NOMO-1 treated with DMSO at 0.1 percent for 48 hours (cell line): ENCODE results near the gene NELL1.

Experiments
- DNase-seq: peaks from one replicate; lab custom pipeline; 2025; ENCODE audit not compliant: unreplicated experiment; lab: John Stamatoyannopoulos, UW

Gene NELL1

DNA sequence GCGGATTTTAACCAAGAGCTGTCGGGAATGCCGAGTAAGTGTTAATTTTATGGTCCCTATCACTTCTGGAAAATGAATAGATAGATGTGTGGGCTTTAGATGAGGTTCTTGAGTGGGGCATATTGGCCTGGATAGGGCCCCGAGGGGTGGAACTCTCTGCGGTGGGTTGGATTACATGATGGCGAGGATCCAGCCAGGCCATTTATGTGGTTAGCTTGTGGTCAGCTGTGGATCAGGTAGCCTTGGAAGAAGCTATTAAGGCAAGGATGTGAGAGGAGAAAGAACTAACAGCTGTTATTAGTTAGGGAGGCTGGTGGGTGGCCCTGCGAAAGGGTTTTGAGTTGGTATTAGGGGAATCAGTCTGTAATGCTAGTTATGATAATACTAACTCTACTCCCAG is 268.4 kb downstream of the NELL1 start:
- no peak for DNase-seq

GRCh38 chr11:20949585-20949984 is 280.2 kb downstream of the NELL1 start:
- no peak for DNase-seq

GRCh38 chr11:20962581-20962980 is 293.2 kb downstream of the NELL1 start:
- no peak for DNase-seq

- no peak for DNase-seq
Measured at GRCh38 chr11:20963596-20963995, 294.2 kb downstream of the NELL1 start.

GRCh38 chr11:20964985-20965384 is 295.6 kb downstream of the NELL1 start:
- DNase-seq = no peak

DNA sequence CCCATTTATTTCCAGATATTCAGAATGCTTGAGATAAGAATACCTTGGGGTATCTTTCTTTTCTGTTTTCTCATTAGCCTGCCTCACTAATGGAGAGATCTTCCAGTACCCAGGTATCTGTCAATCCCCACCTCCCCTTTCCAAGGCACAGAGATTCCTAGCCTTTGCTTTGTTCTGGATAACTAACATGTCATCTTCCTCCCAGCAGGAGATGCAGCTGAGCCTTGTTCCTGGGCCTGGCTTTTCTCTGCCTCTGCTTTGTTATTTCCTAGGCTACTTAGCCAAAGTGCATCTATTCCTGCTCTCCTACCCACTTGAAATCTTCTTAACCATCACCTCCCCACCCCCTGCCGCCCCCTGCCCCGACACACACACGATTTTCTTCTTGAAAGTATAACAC is 297.1 kb downstream of the NELL1 start:
- DNase-seq = no peak

- no peak for DNase-seq
Measured at GRCh38 chr11:20973940-20974559, 304.7 kb downstream of the NELL1 start.

DNA sequence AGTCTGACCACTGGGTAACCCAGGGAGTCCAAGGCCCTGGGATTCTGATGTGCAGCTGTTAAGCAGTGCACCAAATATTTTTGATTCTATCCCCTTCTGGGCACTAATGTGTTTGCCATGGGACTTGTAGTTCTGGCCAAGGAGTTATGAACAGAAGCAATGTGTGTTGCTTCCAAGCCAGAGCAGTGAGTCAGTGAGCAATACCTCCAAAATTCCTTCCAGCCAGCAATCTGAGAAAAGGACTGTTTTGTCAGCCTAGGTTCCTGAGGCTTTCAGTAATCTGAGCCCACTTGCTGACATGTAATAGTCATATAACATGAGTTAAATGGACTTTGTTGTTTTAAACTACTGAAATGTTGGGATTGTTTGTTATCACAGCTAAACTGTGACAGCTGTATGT is 311.4 kb downstream of the NELL1 start:
- no peak for DNase-seq

DNA sequence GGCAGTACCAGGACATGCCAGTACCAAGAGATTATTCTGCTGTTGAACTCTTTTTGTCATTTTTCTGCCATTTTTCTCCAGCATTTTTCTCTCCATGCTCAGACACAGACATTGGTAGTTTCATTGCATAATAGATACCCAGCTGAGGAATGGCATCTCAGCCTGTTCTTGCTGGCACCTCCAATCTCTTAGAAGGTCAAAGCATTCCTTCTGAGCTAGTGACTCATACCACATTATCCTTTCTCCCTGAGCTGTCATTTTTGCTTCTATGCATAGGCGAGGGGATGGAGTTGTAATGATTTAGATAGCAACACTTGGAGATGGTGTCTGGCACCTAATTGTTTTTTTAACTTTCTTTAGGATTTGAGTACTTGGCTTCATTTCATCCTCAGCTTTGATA is 321.1 kb downstream of the NELL1 start:
- DNase-seq = no peak

DNA sequence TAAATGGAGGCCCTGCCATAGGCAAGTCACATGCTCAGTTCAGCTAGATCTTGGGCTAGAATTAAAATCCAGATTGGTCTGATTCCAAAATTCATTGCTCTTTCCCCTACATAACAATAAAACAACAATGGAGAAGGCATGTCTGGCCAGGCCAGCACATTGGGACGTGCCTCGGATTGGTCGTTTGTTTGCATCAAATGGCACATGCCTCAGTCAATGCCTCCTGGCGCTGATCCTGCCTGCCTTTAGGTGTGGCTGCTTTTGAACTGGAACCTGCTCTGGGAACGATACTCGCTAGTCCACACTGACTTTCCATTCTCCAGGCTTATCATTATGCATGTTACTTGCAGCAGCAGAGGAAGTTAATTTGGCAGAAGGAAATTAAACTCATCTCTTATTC is 322.1 kb downstream of the NELL1 start:
- no peak for DNase-seq

DNA sequence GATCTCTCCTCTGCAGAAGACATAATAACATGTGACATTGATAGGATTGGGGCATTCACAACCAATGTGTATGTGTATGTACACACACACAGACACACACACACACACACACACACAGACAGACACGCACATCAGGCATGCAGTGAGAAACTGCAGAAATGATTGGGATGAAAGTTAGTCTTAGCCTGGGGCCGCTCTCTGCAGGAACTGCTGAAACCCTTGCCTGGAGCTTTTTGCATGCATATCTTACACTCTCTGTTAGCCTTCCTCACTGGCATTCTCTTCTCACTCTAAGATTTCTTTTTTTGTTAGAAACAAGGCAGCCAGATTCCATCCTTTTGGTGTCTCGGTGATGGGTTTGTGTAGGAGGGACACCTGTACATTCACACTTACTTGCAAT is 337.9 kb downstream of the NELL1 start:
- no peak for DNase-seq

- no peak for DNase-seq
Measured at GRCh38 chr11:21018248-21018647, 348.9 kb downstream of the NELL1 start.

GRCh38 chr11:21026685-21027084 is 357.3 kb downstream of the NELL1 start:
- no peak for DNase-seq

DNA sequence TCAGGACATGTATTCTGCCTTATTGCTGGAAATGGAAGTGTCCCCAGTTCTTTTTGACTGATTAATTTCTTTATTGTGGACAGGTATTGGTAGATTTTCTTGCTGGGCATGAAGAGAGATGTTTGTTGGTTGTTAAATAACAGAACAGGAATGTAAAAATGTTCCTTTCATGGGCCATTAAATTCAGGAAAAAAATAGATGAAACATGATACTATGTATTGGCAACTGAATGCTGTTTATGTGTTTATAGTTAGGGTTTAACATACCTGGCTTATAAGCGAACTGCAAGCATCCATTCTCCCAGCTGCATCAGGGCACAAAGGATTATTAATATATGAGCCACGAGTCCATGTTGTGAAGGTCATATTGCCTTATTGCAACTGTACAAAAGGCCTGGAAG is 368.5 kb downstream of the NELL1 start:
- no peak for DNase-seq

DNA sequence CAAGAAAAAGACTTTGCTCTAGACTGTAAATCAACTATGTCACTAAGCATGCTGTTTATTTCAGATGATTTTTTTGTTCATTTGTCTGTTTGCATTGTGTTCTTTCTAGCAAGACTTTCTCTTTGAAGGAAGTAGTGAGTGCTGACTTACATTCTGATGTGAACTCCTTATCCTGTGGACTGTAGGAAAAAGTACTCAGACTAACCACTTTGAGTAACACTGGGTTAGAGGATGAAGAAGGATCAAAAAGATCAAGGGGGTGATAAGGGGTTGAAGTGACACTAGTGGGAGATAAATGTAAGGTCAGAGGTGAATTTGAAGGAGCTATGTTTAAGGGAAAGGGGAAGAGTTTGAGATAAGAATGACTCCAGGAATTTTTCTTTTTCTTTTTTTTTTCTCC is 369.4 kb downstream of the NELL1 start:
- no peak for DNase-seq

DNA sequence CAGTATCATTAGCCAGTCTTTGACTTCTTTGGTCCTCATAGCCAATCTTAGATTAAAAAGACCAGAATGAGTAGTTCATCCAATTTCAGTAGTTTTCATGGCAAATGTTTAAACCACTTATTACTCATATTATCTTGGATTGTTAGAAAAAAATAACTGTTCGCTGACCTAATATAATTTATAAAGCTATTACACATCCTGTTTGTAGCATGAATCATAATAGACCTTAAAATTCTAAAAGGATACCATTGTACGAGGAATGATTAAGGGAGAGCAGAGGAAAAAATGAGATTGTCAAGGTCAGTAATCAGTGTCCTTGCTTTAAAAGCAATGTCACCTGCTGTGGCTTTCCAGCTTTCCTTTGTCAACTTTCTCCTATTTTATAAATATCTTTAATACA is 371.2 kb downstream of the NELL1 start:
- DNase-seq = no peak

DNA sequence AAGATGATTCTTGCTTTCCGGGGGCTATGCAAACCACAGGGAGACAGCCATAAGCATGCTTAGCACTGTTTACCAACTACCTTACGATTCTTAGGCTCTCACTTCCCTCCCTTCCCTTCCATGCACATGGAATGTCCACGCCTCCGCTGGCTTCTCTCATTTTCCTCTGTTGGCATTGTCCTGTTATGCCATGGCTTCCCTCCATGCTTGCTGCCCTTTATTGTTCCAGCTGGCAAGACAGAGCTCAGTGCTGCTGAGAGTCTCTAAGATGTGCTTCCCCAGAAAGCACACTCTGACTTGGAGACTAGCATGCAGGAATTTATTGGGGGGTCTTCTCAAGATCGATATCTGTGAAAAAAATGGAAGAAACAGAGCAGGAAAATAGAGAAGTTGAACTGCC is 379.2 kb downstream of the NELL1 start:
- no peak for DNase-seq

- DNase-seq = no peak
Measured at GRCh38 chr11:21053466-21053865, 384.1 kb downstream of the NELL1 start.

DNA sequence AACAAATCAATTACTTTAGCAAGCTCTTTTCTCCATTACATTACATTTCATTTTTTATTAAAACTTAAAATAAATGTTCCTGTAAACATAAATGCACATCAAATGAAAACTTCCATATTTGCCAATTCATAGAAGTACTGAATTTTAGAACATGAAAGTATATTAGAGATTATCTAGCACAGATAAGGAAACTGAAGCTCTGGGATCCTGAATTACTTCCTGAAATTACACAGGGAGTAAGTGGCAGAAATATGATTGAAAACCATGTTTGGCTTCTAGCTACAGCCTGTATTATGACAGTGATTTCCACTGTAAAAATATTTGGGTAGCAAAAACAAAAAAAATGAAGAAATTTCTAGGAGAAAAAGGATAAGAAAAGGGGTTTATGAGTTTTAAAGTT is 387.3 kb downstream of the NELL1 start:
- DNase-seq = no peak

- no peak for DNase-seq
Measured at GRCh38 chr11:21059879-21060278, 390.5 kb downstream of the NELL1 start.

GRCh38 chr11:21066030-21066429 is 396.6 kb downstream of the NELL1 start:
- DNase-seq = no peak

- DNase-seq = no peak
Measured at GRCh38 chr11:21068886-21069285, 399.5 kb downstream of the NELL1 start.

DNA sequence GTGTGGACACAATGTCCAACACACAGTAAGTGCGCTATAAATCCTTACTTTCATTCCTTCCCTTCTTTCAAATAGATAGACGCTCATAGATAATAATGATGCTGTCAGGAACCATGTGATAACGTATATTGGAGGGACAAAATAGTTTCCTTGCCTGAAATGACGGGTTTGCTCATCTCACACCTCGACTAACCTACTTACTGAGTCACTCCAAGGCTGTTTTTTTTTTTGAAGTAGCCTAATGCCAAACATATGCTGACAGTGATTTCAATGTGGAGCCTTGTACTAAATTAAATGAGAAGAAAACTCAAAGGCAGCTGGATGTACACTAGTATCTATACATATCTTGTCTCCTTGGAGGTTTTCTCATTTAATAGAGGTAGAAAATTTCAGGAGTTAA is 400.5 kb downstream of the NELL1 start:
- DNase-seq = no peak

DNA sequence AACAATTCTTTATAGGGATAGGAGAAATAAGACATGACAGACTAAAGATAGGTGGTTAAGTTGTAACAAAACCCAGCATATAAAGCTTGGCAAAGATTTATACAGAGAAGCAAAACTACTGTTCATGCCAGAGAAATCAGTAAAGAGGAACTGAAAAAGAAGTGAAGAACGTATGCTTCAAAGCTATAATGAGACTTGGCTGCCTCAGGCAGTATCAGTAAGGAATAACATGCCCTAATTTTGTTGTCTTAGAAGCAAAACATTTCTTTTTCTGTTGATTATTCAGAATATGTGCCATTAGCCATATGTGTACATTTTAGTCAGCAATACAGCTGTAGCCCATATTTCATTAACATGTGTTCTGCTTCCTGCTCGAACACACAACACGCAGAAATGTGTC is 403.2 kb downstream of the NELL1 start:
- peak; percentile 59 for DNase-seq
